RCC 7860 (cell line): ENCODE measurements around the gene AIP.

ENCODE experiments used
- DNase-seq: peaks from one replicate; pipeline ENCODE4 v3.0.0-alpha.2; 2015; ENCODE audit warnings: low spot score
- FAIRE-seq: peaks from 2 replicates; lab custom pipeline; 2012; peaks lifted over from hg19 to GRCh38; lab: Jason Lieb, UNC

The AIP gene

GRCh38 chr11:67525275-67525976 is 42.6 kb downstream of the AIP start:
- no peak for DNase-seq
- FAIRE-seq: no peak

- FAIRE-seq (no peak), DNase-seq (no peak)
Measured at GRCh38 chr11:67528376-67528775, 45.5 kb downstream of the AIP start.

GRCh38 chr11:67530282-67530592 is 47.4 kb downstream of the AIP start:
- DNase-seq: no peak
- no peak for FAIRE-seq

GRCh38 chr11:67532889-67533288 is 50.1 kb downstream of the AIP start:
- no peak for FAIRE-seq

GRCh38 chr11:67534070-67534679 is 51.3 kb downstream of the AIP start:
- DNase-seq (peak; percentile 13), FAIRE-seq (no peak)

More at GRCh38 chr11:67532889-67533288, 50.1 kb downstream of the AIP start:
- DNase-seq: no peak

GRCh38 chr11:67535561-67535960 is 52.7 kb downstream of the AIP start:
- DNase-seq (no peak), FAIRE-seq (no peak)

- DNase-seq: no peak
- FAIRE-seq: no peak
Measured at GRCh38 chr11:67538306-67538705, 55.5 kb downstream of the AIP start.

GRCh38 chr11:67538823-67539505 is 56.1 kb downstream of the AIP start:
- FAIRE-seq: no peak
- DNase-seq: no peak

- DNase-seq (no peak), FAIRE-seq (no peak)
Measured at GRCh38 chr11:67539550-67539949, 56.7 kb downstream of the AIP start.
